Measurements from ENCODE around the gene GID4.

GID4 gene

DNA sequence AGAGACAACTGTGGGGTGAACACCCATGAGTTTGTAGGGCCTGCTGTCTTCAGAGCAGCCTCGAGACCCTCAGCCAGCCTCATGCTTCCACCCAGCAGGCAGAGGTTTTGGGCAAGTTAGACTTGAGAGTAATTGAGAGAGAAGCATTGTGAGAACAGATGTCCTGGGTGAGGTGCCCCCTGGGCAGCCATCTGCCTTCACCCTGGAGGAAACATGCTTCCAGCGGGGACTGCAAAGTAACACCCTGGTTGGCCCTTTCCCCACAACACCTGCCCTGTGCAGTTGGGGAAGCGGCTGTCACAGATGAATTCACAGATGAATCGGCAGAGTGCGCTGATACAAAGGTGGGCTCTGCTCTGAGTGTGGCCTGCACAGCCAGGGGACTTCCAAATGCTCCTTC is 23.6 kb upstream of the GID4 start:
- H3K4me3 ChIP-seq (ENCODE audit: low read depth in 1 of 2, low read length in 2 of 2): no peak overlapping the region
- H3K9me3 ChIP-seq (ENCODE audit: control insufficient read depth in 1 of 2, low read length in 2 of 2): no peaks in the 10 kb centered on the region
- H3K36me3 ChIP-seq (ENCODE audit: control insufficient read depth in 1 of 2, insufficient read depth in 2 of 2, low read length in 2 of 2): peaks cover 6 to 45% of the 10 kb centered on the region in 2 donors
- H3K4me1 ChIP-seq (ENCODE audit: control insufficient read depth in 1 of 2, insufficient read depth in 2 of 2, low read length in 2 of 2): no peaks in the 10 kb centered on the region
- no peak overlapping the region for H3K9ac ChIP-seq (ENCODE audit: low read depth in 1 of 2, low read length in 2 of 2)
- H3K27ac ChIP-seq (ENCODE audit: low read depth, low read length): no peak overlapping the region
- H3K27me3 ChIP-seq (ENCODE audit: control insufficient read depth in 1 of 2, insufficient read depth in 2 of 2, low read length in 2 of 2): no peaks in the 10 kb centered on the region

- Histone ChIP-seq H3K4me3 (ENCODE audit: low read depth in 1 of 2, low read length in 2 of 2) (no peak overlapping the region), H3K4me1 (ENCODE audit: control insufficient read depth in 1 of 2, insufficient read depth in 2 of 2, low read length in 2 of 2) (no peaks in the 10 kb centered on the region), H3K27ac (ENCODE audit: low read depth, low read length) (no peak overlapping the region), H3K9ac (ENCODE audit: low read depth in 1 of 2, low read length in 2 of 2) (no peak overlapping the region), H3K36me3 (ENCODE audit: control insufficient read depth in 1 of 2, insufficient read depth in 2 of 2, low read length in 2 of 2) (peaks cover 10 to 44% of the 10 kb centered on the region in 2 donors), H3K27me3 (ENCODE audit: control insufficient read depth in 1 of 2, insufficient read depth in 2 of 2, low read length in 2 of 2) (no peaks in the 10 kb centered on the region), H3K9me3 (ENCODE audit: control insufficient read depth in 1 of 2, low read length in 2 of 2) (no peaks in the 10 kb centered on the region)
Measured at GRCh38 chr17:18016426-18016825, 22.8 kb upstream of the GID4 start.

DNA sequence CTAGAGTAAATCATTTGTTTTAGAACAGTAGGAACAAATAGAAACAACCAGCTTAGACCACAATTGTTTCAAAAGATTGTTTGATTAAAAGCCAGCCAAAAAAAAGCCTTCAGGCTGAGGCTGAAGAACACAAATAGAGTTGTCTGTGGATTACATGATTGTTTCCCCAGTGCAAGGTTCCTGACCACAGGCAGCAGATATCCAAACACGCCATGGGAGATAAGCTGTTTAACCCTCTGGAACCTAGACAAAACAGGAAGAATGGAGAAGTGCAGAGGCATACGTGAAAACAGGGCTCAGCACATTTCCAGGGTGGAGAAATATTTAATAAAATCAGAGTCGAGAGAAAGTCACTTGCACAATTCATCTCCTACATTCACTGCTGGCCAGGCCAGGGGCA is 21.2 kb upstream of the GID4 start:
- no peaks in the 10 kb centered on the region for H3K27me3 ChIP-seq (ENCODE audit: control insufficient read depth in 1 of 2, insufficient read depth in 2 of 2, low read length in 2 of 2)
- no peak overlapping the region for H3K9ac ChIP-seq (ENCODE audit: low read depth in 1 of 2, low read length in 2 of 2)
- no peak overlapping the region for H3K27ac ChIP-seq (ENCODE audit: low read depth, low read length)
- H3K4me3 ChIP-seq (ENCODE audit: low read depth in 1 of 2, low read length in 2 of 2): no peak overlapping the region
- H3K36me3 ChIP-seq (ENCODE audit: control insufficient read depth in 1 of 2, insufficient read depth in 2 of 2, low read length in 2 of 2): peaks cover 15 to 48% of the 10 kb centered on the region in 2 donors
- no peaks in the 10 kb centered on the region for H3K9me3 ChIP-seq (ENCODE audit: control insufficient read depth in 1 of 2, low read length in 2 of 2)
- no peaks in the 10 kb centered on the region for H3K4me1 ChIP-seq (ENCODE audit: control insufficient read depth in 1 of 2, insufficient read depth in 2 of 2, low read length in 2 of 2)

GRCh38 chr17:18018411-18018921 is 20.7 kb upstream of the GID4 start:
- no peaks in the 10 kb centered on the region for H3K9me3 ChIP-seq (ENCODE audit: control insufficient read depth in 1 of 2, low read length in 2 of 2)
- H3K27ac ChIP-seq (ENCODE audit: low read depth, low read length): no peak overlapping the region
- H3K4me1 ChIP-seq (ENCODE audit: control insufficient read depth in 1 of 2, insufficient read depth in 2 of 2, low read length in 2 of 2): no peaks in the 10 kb centered on the region
- H3K27me3 ChIP-seq (ENCODE audit: control insufficient read depth in 1 of 2, insufficient read depth in 2 of 2, low read length in 2 of 2): no peaks in the 10 kb centered on the region
- H3K36me3 ChIP-seq (ENCODE audit: control insufficient read depth in 1 of 2, insufficient read depth in 2 of 2, low read length in 2 of 2): peaks cover 15 to 48% of the 10 kb centered on the region in 2 donors
- no peak overlapping the region for H3K9ac ChIP-seq (ENCODE audit: low read depth in 1 of 2, low read length in 2 of 2)
- no peak overlapping the region for H3K4me3 ChIP-seq (ENCODE audit: low read depth in 1 of 2, low read length in 2 of 2)

- no peak overlapping the region for H3K9ac ChIP-seq (ENCODE audit: low read depth in 1 of 2, low read length in 2 of 2)
- no peak overlapping the region for H3K27ac ChIP-seq (ENCODE audit: low read depth, low read length)
- H3K9me3 ChIP-seq (ENCODE audit: control insufficient read depth in 1 of 2, low read length in 2 of 2): no peaks in the 10 kb centered on the region
- no peaks in the 10 kb centered on the region for H3K4me1 ChIP-seq (ENCODE audit: control insufficient read depth in 1 of 2, insufficient read depth in 2 of 2, low read length in 2 of 2)
- H3K27me3 ChIP-seq (ENCODE audit: control insufficient read depth in 1 of 2, insufficient read depth in 2 of 2, low read length in 2 of 2): no peaks in the 10 kb centered on the region
- peaks cover 15 to 53% of the 10 kb centered on the region in 2 donors for H3K36me3 ChIP-seq (ENCODE audit: control insufficient read depth in 1 of 2, insufficient read depth in 2 of 2, low read length in 2 of 2)
- no peak overlapping the region for H3K4me3 ChIP-seq (ENCODE audit: low read depth in 1 of 2, low read length in 2 of 2)
Measured at GRCh38 chr17:18019838-18020154, 19.4 kb upstream of the GID4 start.

DNA sequence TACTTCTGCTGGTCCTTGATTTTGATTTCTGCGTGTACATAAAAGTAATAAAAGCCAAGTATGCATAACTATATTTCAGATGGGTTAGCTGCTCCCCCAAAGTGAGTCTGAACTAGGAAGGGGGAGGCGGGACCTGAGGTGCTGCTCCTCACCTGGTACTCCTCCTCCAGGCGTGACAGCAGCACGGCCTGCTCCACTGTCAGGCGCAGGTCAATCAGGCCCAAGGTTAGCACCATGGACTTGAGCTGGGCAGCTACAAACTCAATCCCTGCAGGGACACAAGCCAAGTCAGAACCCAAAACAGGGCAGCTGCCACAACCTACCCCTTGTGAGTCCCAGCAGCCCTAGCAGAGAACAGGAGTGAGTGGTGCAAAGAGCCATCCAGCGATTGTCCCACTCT is 18.2 kb upstream of the GID4 start:
- H3K36me3 ChIP-seq (ENCODE audit: control insufficient read depth in 1 of 2, insufficient read depth in 2 of 2, low read length in 2 of 2): peaks cover 16 to 52% of the 10 kb centered on the region in 2 donors
- no peaks in the 10 kb centered on the region for H3K9me3 ChIP-seq (ENCODE audit: control insufficient read depth in 1 of 2, low read length in 2 of 2)
- H3K4me1 ChIP-seq (ENCODE audit: control insufficient read depth in 1 of 2, insufficient read depth in 2 of 2, low read length in 2 of 2): no peaks in the 10 kb centered on the region
- no peak overlapping the region for H3K27ac ChIP-seq (ENCODE audit: low read depth, low read length)
- no peak overlapping the region for H3K9ac ChIP-seq (ENCODE audit: low read depth in 1 of 2, low read length in 2 of 2)
- no peak overlapping the region for H3K4me3 ChIP-seq (ENCODE audit: low read depth in 1 of 2, low read length in 2 of 2)
- H3K27me3 ChIP-seq (ENCODE audit: control insufficient read depth in 1 of 2, insufficient read depth in 2 of 2, low read length in 2 of 2): no peaks in the 10 kb centered on the region

GRCh38 chr17:18021372-18021771 is 17.8 kb upstream of the GID4 start:
- H3K27ac ChIP-seq (ENCODE audit: low read depth, low read length): no peak overlapping the region
- H3K36me3 ChIP-seq (ENCODE audit: control insufficient read depth in 1 of 2, insufficient read depth in 2 of 2, low read length in 2 of 2): peaks cover 20 to 55% of the 10 kb centered on the region in 2 donors
- H3K9ac ChIP-seq (ENCODE audit: low read depth in 1 of 2, low read length in 2 of 2): no peak overlapping the region
- no peaks in the 10 kb centered on the region for H3K4me1 ChIP-seq (ENCODE audit: control insufficient read depth in 1 of 2, insufficient read depth in 2 of 2, low read length in 2 of 2)
- no peak overlapping the region for H3K4me3 ChIP-seq (ENCODE audit: low read depth in 1 of 2, low read length in 2 of 2)
- H3K27me3 ChIP-seq (ENCODE audit: control insufficient read depth in 1 of 2, insufficient read depth in 2 of 2, low read length in 2 of 2): no peaks in the 10 kb centered on the region
- no peaks in the 10 kb centered on the region for H3K9me3 ChIP-seq (ENCODE audit: control insufficient read depth in 1 of 2, low read length in 2 of 2)

- H3K4me1 ChIP-seq (ENCODE audit: control insufficient read depth in 1 of 2, insufficient read depth in 2 of 2, low read length in 2 of 2): no peaks in the 10 kb centered on the region
- H3K9ac ChIP-seq (ENCODE audit: low read depth in 1 of 2, low read length in 2 of 2): no peak overlapping the region
- no peak overlapping the region for H3K4me3 ChIP-seq (ENCODE audit: low read depth in 1 of 2, low read length in 2 of 2)
- H3K27me3 ChIP-seq (ENCODE audit: control insufficient read depth in 1 of 2, insufficient read depth in 2 of 2, low read length in 2 of 2): no peaks in the 10 kb centered on the region
- H3K27ac ChIP-seq (ENCODE audit: low read depth, low read length): no peak overlapping the region
- H3K9me3 ChIP-seq (ENCODE audit: control insufficient read depth in 1 of 2, low read length in 2 of 2): no peaks in the 10 kb centered on the region
- peaks cover 15 to 48% of the 10 kb centered on the region in 2 donors for H3K36me3 ChIP-seq (ENCODE audit: control insufficient read depth in 1 of 2, insufficient read depth in 2 of 2, low read length in 2 of 2)
Measured at GRCh38 chr17:18025241-18025944, 13.8 kb upstream of the GID4 start.

DNA sequence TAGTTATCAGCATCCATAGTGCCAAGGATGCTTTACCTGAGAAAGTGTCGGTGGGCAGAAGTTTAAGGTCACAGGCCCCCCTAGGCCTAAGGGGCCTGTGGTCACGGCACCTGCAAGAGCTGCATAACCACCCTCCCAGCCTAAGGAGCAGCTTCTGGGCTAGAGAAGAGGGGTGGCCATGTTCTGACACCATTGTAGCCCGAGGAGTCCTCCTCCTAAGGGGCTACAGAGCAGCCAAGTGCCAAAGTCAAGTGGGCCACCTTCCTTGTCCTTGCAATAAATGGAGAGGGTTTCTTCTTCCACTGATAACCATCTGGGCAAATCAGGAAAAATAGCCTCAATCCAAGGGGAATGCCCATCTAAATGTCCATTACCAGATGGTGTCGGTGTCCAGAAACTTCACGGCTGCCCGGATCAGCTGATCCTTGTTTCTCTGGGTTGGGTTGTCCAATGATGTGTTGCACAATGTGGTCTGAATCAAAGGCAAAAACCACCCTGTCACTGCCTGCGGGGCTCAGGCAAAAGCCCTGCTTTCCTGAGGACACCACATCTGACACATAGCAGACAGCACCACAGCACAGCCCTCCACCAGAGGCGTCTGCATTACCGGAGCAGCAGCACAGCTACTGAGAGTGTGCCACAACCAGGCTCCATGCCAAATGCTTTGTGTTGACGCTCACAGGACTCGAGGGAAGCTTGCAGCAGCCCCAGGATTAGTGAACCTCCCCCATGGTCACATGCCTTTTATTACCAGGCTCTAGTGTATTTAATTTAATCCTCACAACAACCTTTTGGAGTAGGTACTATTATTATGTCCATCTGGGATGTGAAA is 13.0 kb upstream of the GID4 start:
- Histone ChIP-seq H3K27ac (ENCODE audit: low read depth, low read length) (no peak overlapping the region), H3K4me1 (ENCODE audit: control insufficient read depth in 1 of 2, insufficient read depth in 2 of 2, low read length in 2 of 2) (no peaks in the 10 kb centered on the region), H3K27me3 (ENCODE audit: control insufficient read depth in 1 of 2, insufficient read depth in 2 of 2, low read length in 2 of 2) (no peaks in the 10 kb centered on the region), H3K9me3 (ENCODE audit: control insufficient read depth in 1 of 2, low read length in 2 of 2) (no peaks in the 10 kb centered on the region), H3K4me3 (ENCODE audit: low read depth in 1 of 2, low read length in 2 of 2) (no peak overlapping the region), H3K36me3 (ENCODE audit: control insufficient read depth in 1 of 2, insufficient read depth in 2 of 2, low read length in 2 of 2) (peaks cover 14 to 47% of the 10 kb centered on the region in 2 donors), H3K9ac (ENCODE audit: low read depth in 1 of 2, low read length in 2 of 2) (no peak overlapping the region)

GRCh38 chr17:18027280-18027679 is 11.9 kb upstream of the GID4 start:
- H3K27ac ChIP-seq (ENCODE audit: low read depth, low read length): no peak overlapping the region
- no peaks in the 10 kb centered on the region for H3K4me1 ChIP-seq (ENCODE audit: control insufficient read depth in 1 of 2, insufficient read depth in 2 of 2, low read length in 2 of 2)
- H3K9ac ChIP-seq (ENCODE audit: low read depth in 1 of 2, low read length in 2 of 2): no peak overlapping the region
- H3K27me3 ChIP-seq (ENCODE audit: control insufficient read depth in 1 of 2, insufficient read depth in 2 of 2, low read length in 2 of 2): no peaks in the 10 kb centered on the region
- peaks cover 6 to 37% of the 10 kb centered on the region in 2 donors for H3K36me3 ChIP-seq (ENCODE audit: control insufficient read depth in 1 of 2, insufficient read depth in 2 of 2, low read length in 2 of 2)
- no peak overlapping the region for H3K4me3 ChIP-seq (ENCODE audit: low read depth in 1 of 2, low read length in 2 of 2)
- H3K9me3 ChIP-seq (ENCODE audit: control insufficient read depth in 1 of 2, low read length in 2 of 2): no peaks in the 10 kb centered on the region

Data from duodenal mucosa (tissue), 2 donors.